B cell (primary cell): ENCODE data around the gene IL1RAPL1. TPM values are rescaled to one million over a fixed set of nuclear protein-coding genes. Genes with fewer than 3 reads are reported as not detected.

Source experiments
- ATAC-seq: fragments of 200-7000 bp; cut with Tn5 transposase; one replicate; pipeline ENCODE4 v1.10.0; 2021; ENCODE audit warnings: low read depth, mild to moderate bottlenecking, moderate number of reproducible peaks, moderate library complexity
- CTCF ChIA-PET: fragments of 350-600 bp; sonication (Branson Sonifier 250); formaldehyde crosslinking; loops from one replicate; lab custom pipeline; 2021; ENCODE audit warnings: antibody characterized with exemption, inconsistent platforms; lab: Charles Lee
- POLR2A ChIA-PET: fragments of 350-600 bp; sonication (Branson Sonifier 250); formaldehyde crosslinking; loops from one replicate; lab custom pipeline; 2021; ENCODE audit warnings: antibody characterized with exemption; lab: Charles Lee
- DNase-seq: peaks from one replicate; pipeline ENCODE4 v3.0.0; 2013
- H2AFZ ChIP-seq: 2 replicates; pipeline ENCODE4 v1.6.1; 2012; ENCODE audit warnings: mild to moderate bottlenecking, low read depth, low read length; ENCODE audit not compliant: insufficient read depth, poor library complexity, severe bottlenecking
- H3K27ac ChIP-seq, 2 donors: 1 replicate in 1 of 2; 2 replicates in 1 of 2; pipeline ENCODE4 v1.5.1; 2012 to 2013; ENCODE audit warnings: low read length in 2 of 2, mild to moderate bottlenecking in 2 of 2, moderate library complexity in 1 of 2
- H3K27me3 ChIP-seq, 4 experiments: fragments of 200-600 bp in 1 of 4; sonication (generic) in 1 of 4; replicated peaks in 1 of 4; 1 replicate in 2 of 4; 2 replicates in 2 of 4; pipeline versions ENCODE4 v1.6.1 to v1.7.0; 2013 to 2016; ENCODE audit warnings: low read length in 3 of 4, mild to moderate bottlenecking in 2 of 4, mixed read lengths in 1 of 4, moderate library complexity in 1 of 4; ENCODE audit not compliant: insufficient read depth in 4 of 4, control insufficient read depth in 3 of 4; ENCODE audit errors: control extremely low read depth in 1 of 4
- H3K36me3 ChIP-seq, 2 experiments: replicated peaks in 1 of 2; 1 replicate in 1 of 2; 2 replicates in 1 of 2; pipeline versions ENCODE4 v1.6.1 to v1.7.1; 2013; ENCODE audit warnings: low read length in 1 of 2; ENCODE audit not compliant: insufficient read depth in 2 of 2, control insufficient read depth in 1 of 2; ENCODE audit errors: control extremely low read depth in 1 of 2, extremely low read depth in 1 of 2
- H3K4me1 ChIP-seq, 2 donors: fragments of 200-600 bp in 1 of 2; sonication (generic) in 1 of 2; 1 replicate in 1 of 2; 2 replicates in 1 of 2; pipeline versions ENCODE4 v1.5.1 to v1.6.1; 2013 to 2017; ENCODE audit warnings: low read length in 2 of 2; ENCODE audit not compliant: control insufficient read depth in 2 of 2, insufficient read depth in 2 of 2
- H3K4me2 ChIP-seq: replicated peaks from 2 replicates; pipeline ENCODE3; 2012; ENCODE audit warnings: mild to moderate bottlenecking, low read depth, low read length; ENCODE audit not compliant: poor library complexity, severe bottlenecking
- H3K4me3 ChIP-seq, 5 experiments: fragments of 200-600 bp in 1 of 5; sonication (generic) in 1 of 5; 1 replicate in 3 of 5; 2 replicates in 2 of 5; pipeline versions ENCODE4 v1.5.1 to v1.7.0; 2011 to 2016; ENCODE audit warnings: low read length in 4 of 5, mild to moderate bottlenecking in 4 of 5, low read depth in 2 of 5, control low read depth in 1 of 5, moderate library complexity in 1 of 5; ENCODE audit not compliant: insufficient read depth in 1 of 5; ENCODE audit errors: control extremely low read depth in 1 of 5, extremely low read depth in 1 of 5
- H3K79me2 ChIP-seq: fragments of 200-600 bp; sonication (generic); one replicate; pipeline ENCODE4 v1.6.0; 2016; ENCODE audit warnings: low read length; ENCODE audit not compliant: control insufficient read depth, insufficient read depth
- H3K9ac ChIP-seq: fragments of 200-600 bp; sonication (generic); 2 replicates; pipeline ENCODE4 v1.6.1; 2017; ENCODE audit warnings: mild to moderate bottlenecking, low read length, moderate library complexity
- H3K9me3 ChIP-seq, 3 donors: one replicate each; pipeline versions ENCODE4 v1.6.1 to v1.7.1; 2013; ENCODE audit warnings: low read length in 2 of 3; ENCODE audit not compliant: control insufficient read depth in 2 of 3, insufficient read depth in 1 of 3; ENCODE audit errors: control extremely low read depth in 1 of 3
- H4K20me1 ChIP-seq: 2 replicates; pipeline ENCODE4 v1.6.0; 2012; ENCODE audit warnings: mild to moderate bottlenecking, low read length; ENCODE audit not compliant: insufficient read depth, control insufficient read depth, poor library complexity, severe bottlenecking
- H3K27ac Mint-ChIP-seq: one replicate; pipeline ENCODE4 v1.8.0; 2021; ENCODE audit warnings: mixed read lengths
- H3K27me3 Mint-ChIP-seq: one replicate; pipeline ENCODE4 v1.8.0; 2021; ENCODE audit warnings: mixed read lengths
- H3K4me1 Mint-ChIP-seq: one replicate; pipeline ENCODE4 v1.8.0; 2021; ENCODE audit warnings: mixed read lengths
- H3K4me3 Mint-ChIP-seq: one replicate; pipeline ENCODE4 v1.8.0; 2021; ENCODE audit warnings: mixed read lengths
- H3K9me3 Mint-ChIP-seq: one replicate; pipeline ENCODE4 v1.8.0; 2022; ENCODE audit warnings: mixed read lengths; ENCODE audit not compliant: insufficient read depth
- CTCF ChIP-seq: fragments of 200-600 bp; IDR thresholded peaks from one replicate; pipeline ENCODE4 v1.8.0; 2022; ENCODE audit warnings: antibody characterized with exemption, mild to moderate bottlenecking
- EZH2 ChIP-seq: IDR thresholded peaks from 2 replicates; pipeline ENCODE4 v1.6.1; 2012; ENCODE audit warnings: borderline replicate concordance, low read depth, mild to moderate bottlenecking, moderate library complexity, low read length; ENCODE audit not compliant: insufficient read depth, poor library complexity, severe bottlenecking
- WGBS: methylation state at CpG from one replicate; pipeline ENCODE4 v1.1.5; 2013; ENCODE audit warnings: missing lambda C conversion rate; ENCODE audit not compliant: insufficient coverage; 5-methylcytosine and 5-hydroxymethylcytosine counted together
- intact Hi-C: fragments of 100-400 bp; cut with micrococcal nuclease; formaldehyde crosslinking; loops from one replicate; pipeline ENCODE4 v1.10.0; 2022
- polyA plus RNA-seq: library from polyadenylated mRNA; depleted of rRNA; stranded (reverse); fragments of >200 nt; gene quantifications from 2 replicates; pipeline ENCODE4 v1.2.3, GENCODE V29; 2012
- total RNA-seq, 2 donors: library from RNA; stranded (reverse); fragments of 120-200 nt in 1 of 2; gene quantifications; 1 replicate in 1 of 2; 2 replicates in 1 of 2; pipeline versions ENCODE4 v1.2.3 to v1.2.4, GENCODE V29; 2013 to 2022

The IL1RAPL1 gene
- total and polyA plus RNA-seq, 2 donors (not counting 1 experiment from before 2014, with no cell fraction given), result not detected

- no peak overlapping the region for H3K27ac Mint-ChIP-seq
- Histone ChIP-seq H3K27me3 (no peaks in the 10 kb centered on the region), H3K4me3 (no peak overlapping the region), H3K4me2 (no peak overlapping the region), H3K27ac (no peak overlapping the region), H3K36me3 (no peaks in the 10 kb centered on the region), H3K9me3 (no peaks in the 10 kb centered on the region), H3K9ac (no peak overlapping the region), H2AFZ (no peak overlapping the region), H4K20me1 (no peaks in the 10 kb centered on the region), H3K4me1 (no peaks in the 10 kb centered on the region), H3K79me2 (no peaks in the 10 kb centered on the region)
- no peaks in the 10 kb centered on the region for H3K4me1 Mint-ChIP-seq
- H3K4me3 Mint-ChIP-seq, result no peak overlapping the region
- DNase-seq, result no peak
- intact Hi-C loops, result no loop called here
- ATAC-seq, result no peak
- H3K27me3 Mint-ChIP-seq, result no peaks in the 10 kb centered on the region
- CTCF ChIA-PET, result no interaction called here
- TF ChIP-seq EZH2 (no peak), CTCF (no peak)
- no peaks in the 10 kb centered on the region for H3K9me3 Mint-ChIP-seq
- POLR2A ChIA-PET, result no interaction called here
Observed at GRCh38 chrX:29653721-29654120, 1066.5 kb downstream of the IL1RAPL1 start.

- TF ChIP-seq EZH2 (no peak), CTCF (no peak)
- no peak for ATAC-seq
- intact Hi-C loops, result no loop called here
- no peak overlapping the region for H3K4me3 Mint-ChIP-seq
- H3K9me3 Mint-ChIP-seq, result no peaks in the 10 kb centered on the region
- H3K4me1 Mint-ChIP-seq, result no peaks in the 10 kb centered on the region
- no peak overlapping the region for H3K4me2 ChIP-seq
- H3K4me3 ChIP-seq, result no peak overlapping the region
- ChIA-PET POLR2A (no interaction called here), CTCF (no interaction called here)
- no peaks in the 10 kb centered on the region for H3K27me3 Mint-ChIP-seq
- no peaks in the 10 kb centered on the region for H3K36me3 ChIP-seq
- no peak overlapping the region for H2AFZ ChIP-seq
- no peaks in the 10 kb centered on the region for H4K20me1 ChIP-seq
- H3K79me2 ChIP-seq, result no peaks in the 10 kb centered on the region
- H3K27me3 ChIP-seq, result no peaks in the 10 kb centered on the region
- no peaks in the 10 kb centered on the region for H3K4me1 ChIP-seq
- no peak overlapping the region for H3K27ac ChIP-seq
- WGBS, result no CpG with 5 or more reads among the region's 4 CpGs
- no peaks in the 10 kb centered on the region for H3K9me3 ChIP-seq
- no peak overlapping the region for H3K9ac ChIP-seq
- no peak for DNase-seq
- H3K27ac Mint-ChIP-seq, result no peak overlapping the region
Observed at GRCh38 chrX:29659911-29660310, 1072.7 kb downstream of the IL1RAPL1 start.
